ENCODE measurements around the gene ANKS6. TPM values are rescaled to one million over a fixed set of nuclear protein-coding genes. Genes with fewer than 3 reads are reported as not detected.
A peak's percentile ranks its signal among the peaks of the same experiment; 100 is the strongest.

The ANKS6 gene
- total RNA-seq, 1 experiment from 2014 or later = 39.2 TPM

GRCh38 chr9:98794802-98795201, 1.6 kb downstream of the ANKS6 start:
- CTCF ChIA-PET = interaction anchor here (1.4 kb wide), 1 partner anchor 20 kb away, joined by 7 read pairs; no protein-coding TSS in a partner anchor
- TF ChIP-seq ELF1 (IDR thresholded peaks at IDR 0.05; ENCODE audit: borderline replicate concordance, low read depth) (no peak), ZFX (IDR thresholded peaks at IDR 0.05) (no peak), RAD21 (IDR thresholded peaks at IDR 0.05; ENCODE audit: low read depth) (no peak), TCF7L2 (IDR thresholded peaks at IDR 0.05; ENCODE audit: borderline replicate concordance, extremely low read depth, insufficient read depth, insufficient read length) (no peak), SIN3A (IDR thresholded peaks at IDR 0.05; ENCODE audit: low read depth) (no peak)
- TF ChIP-seq, protein P1, sequence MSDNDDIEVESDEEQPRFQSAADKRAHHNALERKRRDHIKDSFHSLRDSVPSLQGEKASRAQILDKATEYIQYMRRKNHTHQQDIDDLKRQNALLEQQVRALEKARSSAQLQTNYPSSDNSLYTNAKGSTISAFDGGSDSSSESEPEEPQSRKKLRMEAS (IDR thresholded peaks at IDR 0.05) = no peak
- peaks cover 0 to 8% of the 10 kb centered on the region in 2 experiments; a peak in 1 of 4 replicates for H3K9me3 ChIP-seq (ENCODE audit: control insufficient read depth in 1 of 2, insufficient read depth in 1 of 2, low read depth in 1 of 2, low read length in 2 of 2)
- peaks cover 58% of the 10 kb centered on the region for H3K79me2 ChIP-seq (ENCODE audit: insufficient read depth, low read length)
- ATAC-seq = no peak
- H3K4me1 ChIP-seq (ENCODE audit: control insufficient read depth in 1 of 2, insufficient read depth in 2 of 2, low read length in 2 of 2) = peaks cover 15 to 49% of the 10 kb centered on the region in 2 experiments
- H2AFZ ChIP-seq (ENCODE audit: low read depth, low read length, poor library complexity, severe bottlenecking) = no peak overlapping the region
- no peaks in the 10 kb centered on the region for H3K9me2 ChIP-seq (ENCODE audit: insufficient read depth)
- DNase-seq (ENCODE audit: low read depth, low spot score) = no peak
- intact Hi-C loops (cut with micrococcal nuclease) = loop anchor here (5.0 kb wide), 1 partner anchor 478 kb away; no protein-coding TSS in a partner anchor
- H3K27ac ChIP-seq (ENCODE audit: low read depth, low read length) = no peak overlapping the region
- BruUV-seq (replicated peaks) = no TSS peak
- H3K27me3 ChIP-seq (ENCODE audit: insufficient read depth, low read length) = no peaks in the 10 kb centered on the region
- POLR2A ChIA-PET = no interaction called here
- RAD21 ChIA-PET (ENCODE audit: low non-redundant PET in 1 of 2, low total read pairs in 2 of 2, uncharacterized antibody in 2 of 2, unreplicated experiment in 2 of 2) = no interaction called here
- peak overlapping the region; percentile 95 for H3K4me2 ChIP-seq (ENCODE audit: low read length)
- peaks cover 7% of the 10 kb centered on the region; the same call in 1 of the 2 replicates for H4K20me1 ChIP-seq (ENCODE audit: insufficient read depth)
- H3K4me3 ChIP-seq (replicated peaks in 1 of 2; ENCODE audit: low read depth in 1 of 2, low read length in 2 of 2) = peak overlapping the region; percentile 73 to 82
- H3K36me3 ChIP-seq (ENCODE audit: control insufficient read depth in 1 of 2, insufficient read depth in 2 of 2, low read length in 2 of 2) = peaks cover 3 to 10% of the 10 kb centered on the region in 2 experiments; a peak in 2 of 4 replicates
- peak overlapping the region; percentile 80 for H3K9ac ChIP-seq (ENCODE audit: low read length)

GRCh38 chr9:98793031-98793430, 3.3 kb downstream of the ANKS6 start:
- BruUV-seq (replicated peaks) = TSS peak; percentile 18
- CTCF ChIA-PET = interaction anchor here (1.3 to 2.0 kb wide), 3 partner anchors 9 to 17 kb away, joined by 3 to 7 read pairs (median 3); no protein-coding TSS in a partner anchor
- POLR2A ChIA-PET = no interaction called here
- TF ChIP-seq POLR2A (IDR thresholded peaks at IDR 0.05; ENCODE audit: borderline replicate concordance, extremely low read depth, insufficient read depth, insufficient read length) = no peak
- no peak for TF ChIP-seq ATF3 (IDR thresholded peaks at IDR 0.05)
- no peak for TF ChIP-seq YY1 (IDR thresholded peaks at IDR 0.05; ENCODE audit: extremely low read depth, insufficient replicate concordance, low read depth, low read length)
- TF ChIP-seq ZFX (IDR thresholded peaks at IDR 0.05) = no peak
- no peak for TF ChIP-seq CEBPB (IDR thresholded peaks at IDR 0.05; ENCODE audit: low read depth)
- no peak for TF ChIP-seq TCF7L2 (IDR thresholded peaks at IDR 0.05; ENCODE audit: borderline replicate concordance, extremely low read depth, insufficient read depth, insufficient read length)
- TF ChIP-seq POLR2AphosphoS5 (IDR thresholded peaks at IDR 0.05; ENCODE audit: low read depth, low read length) = no peak
- no peak for TF ChIP-seq RAD21 (IDR thresholded peaks at IDR 0.05; ENCODE audit: low read depth)
- no peak for TF ChIP-seq SRF (IDR thresholded peaks at IDR 0.05; ENCODE audit: low read depth)
- TF ChIP-seq EZH2phosphoT487 (IDR thresholded peaks at IDR 0.05; ENCODE audit: borderline replicate concordance) = no peak
- TF ChIP-seq ZBTB33 (IDR thresholded peaks at IDR 0.05; ENCODE audit: extremely low read depth, insufficient replicate concordance, low read length) = no peak
- no peak for TF ChIP-seq SP1 (IDR thresholded peaks at IDR 0.05; ENCODE audit: low read depth)
- no peak for TF ChIP-seq CBX3 (IDR thresholded peaks at IDR 0.05; ENCODE audit: low read depth)
- TF ChIP-seq JUND (IDR thresholded peaks at IDR 0.05) = no peak

More at GRCh38 chr9:98793031-98793430, 3.3 kb downstream of the ANKS6 start:
- Histone ChIP-seq H3K27me3 (ENCODE audit: insufficient read depth, low read length) (no peaks in the 10 kb centered on the region), H3K4me3 (replicated peaks in 1 of 2; ENCODE audit: low read depth in 1 of 2, low read length in 2 of 2) (no peak overlapping the region), H2AFZ (ENCODE audit: low read depth, low read length, poor library complexity, severe bottlenecking) (no peak overlapping the region), H3K9me2 (ENCODE audit: insufficient read depth) (no peaks in the 10 kb centered on the region), H3K9me3 (ENCODE audit: control insufficient read depth in 1 of 2, insufficient read depth in 1 of 2, low read depth in 1 of 2, low read length in 2 of 2) (no peaks in the 10 kb centered on the region), H3K9ac (ENCODE audit: low read length) (no peak overlapping the region), H4K20me1 (ENCODE audit: insufficient read depth) (peaks cover 10% of the 10 kb centered on the region; the same call in 1 of the 2 replicates), H3K36me3 (ENCODE audit: control insufficient read depth in 1 of 2, insufficient read depth in 2 of 2, low read length in 2 of 2) (peaks cover 7 to 27% of the 10 kb centered on the region in 2 experiments; a peak in 3 of 4 replicates), H3K4me1 (ENCODE audit: control insufficient read depth in 1 of 2, insufficient read depth in 2 of 2, low read length in 2 of 2) (peaks cover 15 to 49% of the 10 kb centered on the region in 2 experiments), H3K27ac (ENCODE audit: low read depth, low read length) (no peak overlapping the region), H3K4me2 (ENCODE audit: low read length) (no peak overlapping the region), H3K79me2 (ENCODE audit: insufficient read depth, low read length) (peaks cover 70% of the 10 kb centered on the region)
- RAD21 ChIA-PET (ENCODE audit: low non-redundant PET in 1 of 2, low total read pairs in 2 of 2, uncharacterized antibody in 2 of 2, unreplicated experiment in 2 of 2) = no interaction called here
- intact Hi-C loops (cut with micrococcal nuclease) = loop anchor here (5.0 kb wide), 1 partner anchor 476 kb away; no protein-coding TSS in a partner anchor
- ATAC-seq (no peak), DNase-seq (ENCODE audit: low read depth, low spot score) (no peak)

Data from HCT116 (cell line).